Measurements from ENCODE around the gene EXOSC5.

DNA sequence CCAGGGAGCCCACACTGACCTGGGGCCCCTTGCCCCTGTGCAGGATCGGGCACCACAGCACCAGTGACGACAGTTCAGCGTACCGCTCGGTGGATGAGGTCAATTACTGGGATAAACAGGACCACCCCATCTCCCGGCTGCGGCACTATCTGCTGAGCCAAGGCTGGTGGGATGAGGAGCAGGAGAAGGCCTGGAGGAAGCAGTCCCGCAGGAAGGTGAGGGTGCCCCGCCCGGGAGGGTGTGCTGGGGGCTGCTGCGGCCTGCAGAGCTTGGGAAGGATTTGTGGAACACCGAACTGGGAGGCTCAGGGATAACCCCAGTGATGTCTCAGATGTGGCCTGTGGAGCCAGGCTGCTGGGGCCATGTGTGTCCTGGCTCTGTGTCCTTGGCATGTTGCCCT is 25.8 kb upstream of the EXOSC5 start:
- TF ChIP-seq, protein P1, sequence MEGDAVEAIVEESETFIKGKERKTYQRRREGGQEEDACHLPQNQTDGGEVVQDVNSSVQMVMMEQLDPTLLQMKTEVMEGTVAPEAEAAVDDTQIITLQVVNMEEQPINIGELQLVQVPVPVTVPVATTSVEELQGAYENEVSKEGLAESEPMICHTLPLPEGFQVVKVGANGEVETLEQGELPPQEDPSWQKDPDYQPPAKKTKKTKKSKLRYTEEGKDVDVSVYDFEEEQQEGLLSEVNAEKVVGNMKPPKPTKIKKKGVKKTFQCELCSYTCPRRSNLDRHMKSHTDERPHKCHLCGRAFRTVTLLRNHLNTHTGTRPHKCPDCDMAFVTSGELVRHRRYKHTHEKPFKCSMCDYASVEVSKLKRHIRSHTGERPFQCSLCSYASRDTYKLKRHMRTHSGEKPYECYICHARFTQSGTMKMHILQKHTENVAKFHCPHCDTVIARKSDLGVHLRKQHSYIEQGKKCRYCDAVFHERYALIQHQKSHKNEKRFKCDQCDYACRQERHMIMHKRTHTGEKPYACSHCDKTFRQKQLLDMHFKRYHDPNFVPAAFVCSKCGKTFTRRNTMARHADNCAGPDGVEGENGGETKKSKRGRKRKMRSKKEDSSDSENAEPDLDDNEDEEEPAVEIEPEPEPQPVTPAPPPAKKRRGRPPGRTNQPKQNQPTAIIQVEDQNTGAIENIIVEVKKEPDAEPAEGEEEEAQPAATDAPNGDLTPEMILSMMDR (conservative IDR thresholded peaks at IDR 0.05; ENCODE audit: low read length) = no peak
- TF ChIP-seq EZH2phosphoT487 (IDR thresholded peaks at IDR 0.05; ENCODE audit: borderline replicate concordance, low read depth, low read length) = no peak
